K562 (cell line): ENCODE data around the gene CCNT1. TPM values are rescaled to one million over a fixed set of nuclear protein-coding genes. Genes with fewer than 3 reads are reported as not detected.

Experiments
- CREBBP ChIP-seq: IDR thresholded peaks from one replicate; pipeline ENCODE4 v1.6.1; 2012; ENCODE audit warnings: low read depth, mild to moderate bottlenecking, control low read depth, inconsistent platforms, low read length
- ELF2 ChIP-seq: fragments of 250-450 bp; sonication (Bioruptor Pico); IDR thresholded peaks from 2 replicates; pipeline ENCODE4 v1.5.0; 2021; ENCODE audit warnings: mild to moderate bottlenecking
- GATA2 ChIP-seq: sonication (generic); formaldehyde crosslinking; IDR thresholded peaks from 2 replicates; pipeline ENCODE4 v1.4.0; 2020; ENCODE audit warnings: mild to moderate bottlenecking, missing genetic modification reagents
- HEY1 ChIP-seq: fragments of 250-450 bp; sonication (Bioruptor Pico); IDR thresholded peaks from 2 replicates; pipeline ENCODE4 v1.5.0; 2020; ENCODE audit warnings: mild to moderate bottlenecking, moderate library complexity, borderline replicate concordance
- HMGN3 ChIP-seq: IDR thresholded peaks from 2 replicates; pipeline ENCODE4 v1.6.1; 2011; ENCODE audit warnings: borderline replicate concordance, low read depth, mild to moderate bottlenecking, mixed read lengths, low read length; ENCODE audit not compliant: insufficient read length; ENCODE audit errors: extremely low read depth
- PBX2 ChIP-seq, 2 experiments: IDR thresholded peaks in 1 of 2; conservative IDR thresholded peaks in 1 of 2; 2 replicates each; pipeline ENCODE4 v1.6.1; 2016; ENCODE audit warnings: low read depth in 2 of 2, mild to moderate bottlenecking in 1 of 2, missing compliant biosample characterization in 1 of 2, missing genetic modification characterization in 1 of 2, moderate library complexity in 1 of 2
- PML ChIP-seq: IDR thresholded peaks from 2 replicates; pipeline ENCODE4 v1.6.1; 2012; ENCODE audit warnings: low read length, inconsistent platforms
- POLR2AphosphoS5 ChIP-seq: IDR thresholded peaks from 2 replicates; pipeline ENCODE4 v1.6.1; 2011; ENCODE audit warnings: mild to moderate bottlenecking, low read depth, low read length, moderate library complexity; ENCODE audit not compliant: control insufficient read depth, insufficient read depth
- RBM25 ChIP-seq: fragments of 200-400 bp; formaldehyde crosslinking; IDR thresholded peaks from 2 replicates; pipeline ENCODE4 v1.6.1; 2018; ENCODE audit warnings: low read length, low read depth, moderate library complexity; ENCODE audit not compliant: severe bottlenecking
- RFX5 ChIP-seq: IDR thresholded peaks from 2 replicates; pipeline ENCODE4 v1.6.1; 2011; ENCODE audit warnings: low read depth, mild to moderate bottlenecking, improper control_type of control experiment, low read length
- ZBTB1 ChIP-seq: sonication (generic); formaldehyde crosslinking; IDR thresholded peaks from 2 replicates; pipeline ENCODE4 v1.8.1; 2023; ENCODE audit warnings: missing genetic modification reagents, low read depth, mild to moderate bottlenecking, borderline replicate concordance
- ZNF3 ChIP-seq: fragments of 250-450 bp; sonication (Bioruptor Pico); IDR thresholded peaks from 2 replicates; pipeline ENCODE4 v1.5.0; 2021; ENCODE audit warnings: mild to moderate bottlenecking, moderate library complexity
- ZNF77 ChIP-seq: fragments of 250-450 bp; sonication (Bioruptor Pico); IDR thresholded peaks from 2 replicates; pipeline ENCODE4 v1.5.0; 2020
- ZSCAN32 ChIP-seq: fragments of 450-650 bp; formaldehyde crosslinking; IDR thresholded peaks from 2 replicates; pipeline ENCODE4 v1.4.0; 2020; ENCODE audit warnings: mild to moderate bottlenecking, moderate library complexity
- polyA plus RNA-seq, 8 experiments: library from polyadenylated mRNA; depleted of rRNA in 4 of 8; stranded (reverse) in 5 of 8; unstranded in 3 of 8; fragments of >200 nt; fragmentation: Nextera tagmentation in 2 of 8; fragmentation: Illumina TruSeq in 1 of 8; extraction: Ambion mirVana in 2 of 8; extraction: Trizol in 1 of 8; gene quantifications; 2 replicates each; pipeline versions ENCODE4 v1.2.1 to v1.2.3, GENCODE V29; 2011 to 2014; ENCODE audit warnings: inconsistent platforms in 1 of 8, missing spikeins in 1 of 8
- total RNA-seq, 7 experiments: library from RNA; depleted of rRNA in 6 of 7; stranded (reverse); fragments of >200 nt in 6 of 7; fragmentation: Illumina TruSeq in 2 of 7; extraction: Trizol in 2 of 7; gene quantifications; 2 replicates each; pipeline versions ENCODE4 v1.2.1 to v1.2.3, GENCODE V29; 2011 to 2021; ENCODE audit warnings: low replicate concordance in 1 of 7
- TF ChIP-seq, protein P1 (sequence below): sonication (generic); formaldehyde crosslinking; IDR thresholded peaks from 2 replicates; pipeline ENCODE4 v1.8.1; 2023; ENCODE audit warnings: mild to moderate bottlenecking, missing genetic modification reagents
- TF ChIP-seq, protein P2 (sequence below), 3 experiments: fragments of 200-800 bp in 1 of 3; fragments of 250-450 bp in 1 of 3; fragments of 450-650 bp in 1 of 3; sonication (Bioruptor Pico) in 1 of 3; sonication (Bioruptor generic) in 1 of 3; formaldehyde crosslinking in 1 of 3; IDR thresholded peaks; 2 replicates each; pipeline versions ENCODE4 v1.6.1 to v1.8.0; 2016 to 2022; ENCODE audit warnings: mild to moderate bottlenecking in 2 of 3, missing genetic modification characterization in 2 of 3, missing compliant biosample characterization in 1 of 3, moderate library complexity in 1 of 3

Gene CCNT1
- total and polyA plus RNA-seq, 9 of the 15 experiments (the other 6 are each of a cell fraction or from before 2014, with no cell fraction given) = 9.7 to 52.4 (median 33.4) TPM

- TF ChIP-seq PBX2 (CRISPR knock-in tag; IDR thresholded peaks at IDR 0.05; ENCODE audit: low read depth) = no peak
- no peak for TF ChIP-seq PBX2 (tag; conservative IDR thresholded peaks at IDR 0.05; ENCODE audit: low read depth)
- TF ChIP-seq, protein P1, sequence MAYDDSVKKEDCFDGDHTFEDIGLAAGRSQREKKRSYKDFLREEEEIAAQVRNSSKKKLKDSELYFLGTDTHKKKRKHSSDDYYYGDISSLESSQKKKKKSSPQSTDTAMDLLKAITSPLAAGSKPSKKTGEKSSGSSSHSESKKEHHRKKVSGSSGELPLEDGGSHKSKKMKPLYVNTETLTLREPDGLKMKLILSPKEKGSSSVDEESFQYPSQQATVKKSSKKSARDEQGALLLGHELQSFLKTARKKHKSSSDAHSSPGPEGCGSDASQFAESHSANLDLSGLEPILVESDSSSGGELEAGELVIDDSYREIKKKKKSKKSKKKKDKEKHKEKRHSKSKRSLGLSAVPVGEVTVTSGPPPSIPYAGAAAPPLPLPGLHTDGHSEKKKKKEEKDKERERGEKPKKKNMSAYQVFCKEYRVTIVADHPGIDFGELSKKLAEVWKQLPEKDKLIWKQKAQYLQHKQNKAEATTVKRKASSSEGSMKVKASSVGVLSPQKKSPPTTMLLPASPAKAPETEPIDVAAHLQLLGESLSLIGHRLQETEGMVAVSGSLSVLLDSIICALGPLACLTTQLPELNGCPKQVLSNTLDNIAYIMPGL = no peak
- no peak for TF ChIP-seq ZNF77 (CRISPR knock-in tag)
- no peak for TF ChIP-seq ZSCAN32
- peak; percentile 13 for TF ChIP-seq RBM25
- no peak for TF ChIP-seq ZBTB1 (CRISPR knock-in tag)
- no peak for TF ChIP-seq ELF2 (CRISPR knock-in tag)
- TF ChIP-seq PML = 0 out of 2 replicates have a peak, but pooled peaks have one; percentile 19
- 0 out of 2 replicates have a peak, but pooled peaks have one; percentile 24 for TF ChIP-seq GATA2 (CRISPR knock-in tag)
- no peak for TF ChIP-seq CREBBP
- no peak for TF ChIP-seq HMGN3
- TF ChIP-seq POLR2AphosphoS5 = no peak
- TF ChIP-seq ZNF3 (CRISPR knock-in tag) = no peak
- no peak for TF ChIP-seq RFX5
- TF ChIP-seq, protein P2, sequence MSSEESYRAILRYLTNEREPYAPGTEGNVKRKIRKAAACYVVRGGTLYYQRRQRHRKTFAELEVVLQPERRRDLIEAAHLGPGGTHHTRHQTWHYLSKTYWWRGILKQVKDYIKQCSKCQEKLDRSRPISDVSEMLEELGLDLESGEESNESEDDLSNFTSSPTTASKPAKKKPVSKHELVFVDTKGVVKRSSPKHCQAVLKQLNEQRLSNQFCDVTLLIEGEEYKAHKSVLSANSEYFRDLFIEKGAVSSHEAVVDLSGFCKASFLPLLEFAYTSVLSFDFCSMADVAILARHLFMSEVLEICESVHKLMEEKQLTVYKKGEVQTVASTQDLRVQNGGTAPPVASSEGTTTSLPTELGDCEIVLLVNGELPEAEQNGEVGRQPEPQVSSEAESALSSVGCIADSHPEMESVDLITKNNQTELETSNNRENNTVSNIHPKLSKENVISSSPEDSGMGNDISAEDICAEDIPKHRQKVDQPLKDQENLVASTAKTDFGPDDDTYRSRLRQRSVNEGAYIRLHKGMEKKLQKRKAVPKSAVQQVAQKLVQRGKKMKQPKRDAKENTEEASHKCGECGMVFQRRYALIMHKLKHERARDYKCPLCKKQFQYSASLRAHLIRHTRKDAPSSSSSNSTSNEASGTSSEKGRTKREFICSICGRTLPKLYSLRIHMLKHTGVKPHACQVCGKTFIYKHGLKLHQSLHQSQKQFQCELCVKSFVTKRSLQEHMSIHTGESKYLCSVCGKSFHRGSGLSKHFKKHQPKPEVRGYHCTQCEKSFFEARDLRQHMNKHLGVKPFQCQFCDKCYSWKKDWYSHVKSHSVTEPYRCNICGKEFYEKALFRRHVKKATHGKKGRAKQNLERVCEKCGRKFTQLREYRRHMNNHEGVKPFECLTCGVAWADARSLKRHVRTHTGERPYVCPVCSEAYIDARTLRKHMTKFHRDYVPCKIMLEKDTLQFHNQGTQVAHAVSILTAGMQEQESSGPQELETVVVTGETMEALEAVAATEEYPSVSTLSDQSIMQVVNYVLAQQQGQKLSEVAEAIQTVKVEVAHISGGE (CRISPR knock-in tag; IDR thresholded peaks at IDR 0.05) = no peak
- TF ChIP-seq HEY1 (CRISPR knock-in tag) = no peak
Observed at GRCh38 chr12:48686615-48687334, 29.7 kb downstream of the CCNT1 start (continued).
